H1 (cell line): ENCODE data around the gene FUT4. TPM values are rescaled to one million over a fixed set of nuclear protein-coding genes. Genes with fewer than 3 reads are reported as not detected.

Experiments
- CTCF ChIA-PET: fragments of 300-600 bp; sonication (Branson Sonifier 250); formaldehyde crosslinking; loops from one replicate; lab custom pipeline; 2021; ENCODE audit not compliant: partially characterized antibody; lab: Charles Lee
- POLR2A ChIA-PET: fragments of 300-600 bp; sonication (Branson Sonifier 250); formaldehyde crosslinking; loops from one replicate; lab custom pipeline; 2021; ENCODE audit warnings: inconsistent platforms; ENCODE audit not compliant: partially characterized antibody; lab: Charles Lee
- DNase-seq, 2 experiments: peaks; one replicate each; pipeline versions ENCODE4 v3.0.0 to v3.0.0-alpha.2; 2010 to 2022; ENCODE audit warnings: low spot score in 2 of 2, low read depth in 1 of 2, mixed read lengths in 1 of 2
- FAIRE-seq: peaks from 2 replicates; lab custom pipeline; 2011; peaks lifted over from hg19 to GRCh38; lab: Jason Lieb, UNC
- H2AFZ ChIP-seq: 2 replicates; pipeline ENCODE4 v1.8.1; 2012; ENCODE audit warnings: low read length, inconsistent platforms
- H2AK5ac ChIP-seq: 2 replicates; pipeline ENCODE4 v1.6.1; 2013; ENCODE audit warnings: low read depth, low read length
- H2BK120ac ChIP-seq: replicated peaks from 2 replicates; pipeline ENCODE3; 2013; ENCODE audit warnings: low read depth, low read length, inconsistent platforms
- H2BK12ac ChIP-seq: 2 replicates; pipeline ENCODE4 v1.6.1; 2013; ENCODE audit warnings: low read depth, low read length
- H2BK15ac ChIP-seq: 2 replicates; pipeline ENCODE4 v1.6.1; 2013; ENCODE audit warnings: low read length
- H2BK20ac ChIP-seq: 2 replicates; pipeline ENCODE4 v1.6.1; 2013; ENCODE audit warnings: low read length
- H2BK5ac ChIP-seq: 2 replicates; pipeline ENCODE4 v1.6.1; 2013; ENCODE audit warnings: low read depth, low read length
- H3K14ac ChIP-seq: 2 replicates; pipeline ENCODE4 v1.6.1; 2013; ENCODE audit warnings: inconsistent platforms; ENCODE audit not compliant: insufficient read length
- H3K18ac ChIP-seq: 2 replicates; pipeline ENCODE4 v1.6.1; 2013; ENCODE audit warnings: low read length; ENCODE audit errors: extremely low read depth
- H3K23ac ChIP-seq: 2 replicates; pipeline ENCODE4 v1.6.1; 2013; ENCODE audit warnings: inconsistent platforms; ENCODE audit not compliant: insufficient read length
- H3K23me2 ChIP-seq: 2 replicates; pipeline ENCODE4 v1.6.1; 2013; ENCODE audit warnings: low read depth, low read length
- H3K27ac ChIP-seq: 2 replicates; pipeline ENCODE4 v1.6.1; 2011; ENCODE audit warnings: low read depth, low read length, inconsistent platforms
- H3K27me3 ChIP-seq, 4 experiments: replicated peaks in 1 of 4; 1 replicate in 1 of 4; 2 replicates in 3 of 4; pipeline versions ENCODE4 v1.6.1 to v1.8.1; 2011 to 2013; ENCODE audit warnings: low read length in 3 of 4, mild to moderate bottlenecking in 3 of 4, inconsistent platforms in 2 of 4, mixed read lengths in 2 of 4, moderate library complexity in 1 of 4; ENCODE audit not compliant: control insufficient read depth in 3 of 4, insufficient read depth in 3 of 4; ENCODE audit errors: extremely low read depth in 1 of 4
- H3K36me3 ChIP-seq, 4 experiments: 2 replicates each; pipeline versions ENCODE4 v1.6.1 to v1.8.1; 2011 to 2013; ENCODE audit warnings: mild to moderate bottlenecking in 4 of 4, low read length in 3 of 4, moderate library complexity in 2 of 4, control low read depth in 1 of 4, inconsistent platforms in 1 of 4; ENCODE audit not compliant: insufficient read depth in 4 of 4, control insufficient read depth in 2 of 4
- H3K4ac ChIP-seq: replicated peaks from 2 replicates; pipeline ENCODE3; 2013; ENCODE audit warnings: low read length, low read depth, mixed read lengths, inconsistent platforms; ENCODE audit not compliant: insufficient read length
- H3K4me1 ChIP-seq, 4 experiments: replicated peaks in 1 of 4; 1 replicate in 1 of 4; 2 replicates in 3 of 4; pipeline versions ENCODE4 v1.6.1 to v1.8.1; 2011 to 2013; ENCODE audit warnings: low read length in 3 of 4, inconsistent platforms in 2 of 4, mixed read lengths in 1 of 4; ENCODE audit not compliant: insufficient read depth in 4 of 4, control insufficient read depth in 3 of 4
- H3K4me2 ChIP-seq, 2 experiments: 2 replicates each; pipeline versions ENCODE4 v1.6.1 to v1.8.1; 2011 to 2013; ENCODE audit warnings: low read depth in 2 of 2, low read length in 2 of 2, control low read depth in 1 of 2, inconsistent platforms in 1 of 2, mild to moderate bottlenecking in 1 of 2; ENCODE audit not compliant: insufficient read depth in 1 of 2
- H3K4me3 ChIP-seq, 4 experiments: fragments of 200-600, 300-600 bp in 1 of 4; sonication (generic), shearing (Covaris generic), sonication (Bioruptor Twin) in 1 of 4; 2 replicates each; pipeline versions ENCODE4 v1.5.1 to v1.8.1; 2011 to 2016; ENCODE audit warnings: low read length in 4 of 4, low read depth in 3 of 4, control low read depth in 2 of 4, inconsistent platforms in 2 of 4, mild to moderate bottlenecking in 2 of 4, mixed read lengths in 1 of 4, moderate library complexity in 1 of 4; ENCODE audit not compliant: insufficient read depth in 2 of 4; ENCODE audit errors: extremely low read depth in 1 of 4
- H3K56ac ChIP-seq: replicated peaks from 2 replicates; pipeline ENCODE3; 2013; ENCODE audit warnings: low read depth, mild to moderate bottlenecking, mixed read lengths, low read length, inconsistent platforms; ENCODE audit not compliant: insufficient read length
- H3K79me1 ChIP-seq: 2 replicates; pipeline ENCODE4 v1.6.1; 2013; ENCODE audit warnings: low read depth, low read length, control low read depth
- H3K79me2 ChIP-seq, 2 experiments: 2 replicates each; pipeline versions ENCODE4 v1.6.1 to v1.8.1; 2012 to 2013; ENCODE audit warnings: low read length in 2 of 2, mild to moderate bottlenecking in 2 of 2, inconsistent platforms in 1 of 2; ENCODE audit not compliant: insufficient read depth in 2 of 2, control insufficient read depth in 1 of 2
- H3K9ac ChIP-seq, 4 experiments: replicated peaks in 1 of 4; 1 replicate in 1 of 4; 2 replicates in 3 of 4; pipeline versions ENCODE4 v1.6.1 to v1.8.1; 2011 to 2013; ENCODE audit warnings: low read depth in 3 of 4, low read length in 3 of 4, control low read depth in 2 of 4, mild to moderate bottlenecking in 2 of 4, moderate library complexity in 2 of 4, inconsistent platforms in 1 of 4; ENCODE audit errors: extremely low read depth in 1 of 4
- H3K9me3 ChIP-seq, 2 experiments: 2 replicates each; pipeline versions ENCODE4 v1.6.1 to v1.8.1; 2012 to 2013; ENCODE audit warnings: mild to moderate bottlenecking in 2 of 2, moderate library complexity in 2 of 2, control low read depth in 1 of 2, inconsistent platforms in 1 of 2, low read depth in 1 of 2, low read length in 1 of 2, mixed read lengths in 1 of 2; ENCODE audit not compliant: insufficient read depth in 2 of 2
- H4K20me1 ChIP-seq, 2 experiments: replicated peaks in 1 of 2; 2 replicates each; pipeline versions ENCODE3 to v1.8.1; 2011 to 2013; ENCODE audit warnings: inconsistent platforms in 2 of 2, low read length in 2 of 2, mild to moderate bottlenecking in 1 of 2; ENCODE audit not compliant: insufficient read depth in 2 of 2, control insufficient read depth in 1 of 2
- H4K5ac ChIP-seq: 2 replicates; pipeline ENCODE4 v1.6.1; 2013; ENCODE audit warnings: low read length, low read depth, mixed read lengths, inconsistent platforms; ENCODE audit not compliant: insufficient read length
- H4K8ac ChIP-seq: 2 replicates; pipeline ENCODE4 v1.8.0; 2013; ENCODE audit warnings: mild to moderate bottlenecking, moderate library complexity, low read length, inconsistent platforms; ENCODE audit not compliant: insufficient read depth; ENCODE audit errors: extremely low read depth
- H4K91ac ChIP-seq: replicated peaks from 2 replicates; pipeline ENCODE3; 2013; ENCODE audit warnings: low read length, mixed read lengths, inconsistent platforms; ENCODE audit not compliant: insufficient read length
- CHD1 ChIP-seq: IDR thresholded peaks from 2 replicates; pipeline ENCODE4 v1.6.1; 2012; ENCODE audit warnings: low read depth, low read length, improper control_type of control experiment
- JUN ChIP-seq: IDR thresholded peaks from 2 replicates; pipeline ENCODE4 v1.6.1; 2011; ENCODE audit warnings: low read depth, mild to moderate bottlenecking, improper control_type of control experiment, low read length
- KDM5A ChIP-seq: fragments of 200-600 bp; IDR thresholded peaks from 2 replicates; pipeline ENCODE4 v1.7.1; 2012; ENCODE audit warnings: mild to moderate bottlenecking, low read length, inconsistent platforms, mixed read lengths
- MAFK ChIP-seq: IDR thresholded peaks from 2 replicates; pipeline ENCODE4 v1.6.1; 2012; ENCODE audit warnings: low read depth, mild to moderate bottlenecking, improper control_type of control experiment, low read length
- NANOG ChIP-seq: IDR thresholded peaks from 2 replicates; pipeline ENCODE4 v1.6.1; 2011; ENCODE audit warnings: low read length, low read depth, mild to moderate bottlenecking, inconsistent platforms; ENCODE audit not compliant: insufficient read depth, poor library complexity, severe bottlenecking
- NRF1 ChIP-seq: IDR thresholded peaks from 2 replicates; pipeline ENCODE4 v1.6.1; 2011; ENCODE audit warnings: mild to moderate bottlenecking, low read depth, low read length, improper control_type of control experiment
- POU5F1 ChIP-seq: IDR thresholded peaks from 2 replicates; pipeline ENCODE4 v1.6.1; 2011; ENCODE audit warnings: low read depth, mild to moderate bottlenecking, low read length, moderate library complexity
- RBBP5 ChIP-seq: IDR thresholded peaks from 2 replicates; pipeline ENCODE4 v1.7.1; 2012; ENCODE audit warnings: low read depth, mild to moderate bottlenecking, inconsistent platforms, low read length, moderate library complexity, borderline replicate concordance
- SAP30 ChIP-seq: fragments of 300-600 bp; sonication (generic); IDR thresholded peaks from 2 replicates; pipeline ENCODE4 v1.7.1; 2012; ENCODE audit warnings: low read length, moderate library complexity, mild to moderate bottlenecking, inconsistent platforms; ENCODE audit not compliant: insufficient read depth, insufficient replicate concordance
- WGBS, 2 experiments: shearing (Covaris generic) in 1 of 2; methylation state at CpG; one replicate each; pipeline versions ENCODE4 v1.1.6 to v1.1.7; 2013 to 2015; ENCODE audit warnings: low lambda C conversion rate in 2 of 2, mixed read lengths in 2 of 2, inconsistent platforms in 1 of 2, low coverage in 1 of 2, missing lambda C conversion rate in 1 of 2; ENCODE audit not compliant: insufficient replicate concordance in 2 of 2, insufficient coverage in 1 of 2, insufficient read length in 1 of 2; ENCODE audit errors: extremely low coverage in 1 of 2, missing lambda C conversion rate in 1 of 2; 5-methylcytosine and 5-hydroxymethylcytosine counted together
- polyA plus RNA-seq, 7 experiments: library from polyadenylated mRNA; depleted of rRNA in 3 of 7; stranded (reverse) in 5 of 7; unstranded in 2 of 7; fragments of >200 nt in 5 of 7; fragments of 200-250 nt in 2 of 7; gene quantifications; 1 replicate in 5 of 7; 2 replicates in 1 of 7; 4 replicates in 1 of 7; pipeline versions ENCODE4 v1.2.1 to v1.2.3, GENCODE V29; 2011 to 2013; ENCODE audit warnings: missing spikeins in 2 of 7, mixed read lengths in 2 of 7
- total RNA-seq: library from RNA; stranded (reverse); fragmentation: NEBNext Ultra II Directional; extraction: Animal tissue kit (Norgen Biotek cat#: 25700); gene quantifications from 2 replicates; pipeline ENCODE4 v1.2.1, GENCODE V29; 2021

The FUT4 gene
- total and polyA plus RNA-seq, 2 of the 8 experiments (the other 6 are each of a cell fraction or from before 2014, with no cell fraction given): 2.6 to 8.0 TPM

DNA sequence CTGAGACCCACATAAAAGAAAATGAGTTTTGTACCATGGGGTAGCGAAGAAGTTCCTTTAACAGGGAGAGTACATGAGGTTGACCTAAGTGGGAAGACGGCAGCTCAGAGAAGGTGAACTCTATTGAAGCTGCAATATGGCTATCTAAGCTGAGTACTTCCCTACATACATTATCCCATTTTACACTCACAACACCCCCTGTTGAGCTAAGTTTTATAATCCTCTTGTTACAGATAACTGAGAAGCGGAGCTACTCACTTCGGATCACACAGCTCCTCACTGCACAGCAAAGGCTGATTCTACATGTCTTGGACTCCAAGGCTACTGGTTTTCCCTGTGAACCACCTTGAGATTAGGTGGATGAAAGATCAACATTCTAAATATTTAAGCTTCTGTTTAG is 15.2 kb downstream of the FUT4 start:
- ChIA-PET POLR2A (no interaction called here), CTCF (interaction anchor here (0.8 to 1.3 kb wide), 5 partner anchors 37 to 339 kb away, joined by 3 read pairs; no protein-coding TSS in a partner anchor)
- DNase-seq: no peak
- H3K4ac ChIP-seq: no peak overlapping the region
- no peak overlapping the region for H3K23ac ChIP-seq
- no peak overlapping the region for H2BK15ac ChIP-seq
- no peak overlapping the region for H3K18ac ChIP-seq
- H4K91ac ChIP-seq: no peak overlapping the region
- H2BK20ac ChIP-seq: no peak overlapping the region
- no peaks in the 10 kb centered on the region for H3K79me2 ChIP-seq
- no peaks in the 10 kb centered on the region for H4K20me1 ChIP-seq
- no peak overlapping the region for H3K27ac ChIP-seq
- H3K4me3 ChIP-seq: no peak overlapping the region
- no peak overlapping the region for H2AK5ac ChIP-seq
- TF ChIP-seq NANOG: no peak
- no peak for TF ChIP-seq SAP30
- TF ChIP-seq KDM5A: no peak
- TF ChIP-seq CHD1: no peak
- no peak for TF ChIP-seq RBBP5
- TF ChIP-seq MAFK: no peak
- no peak for TF ChIP-seq NRF1
- TF ChIP-seq POU5F1: no peak
- TF ChIP-seq JUN: no peak
- no peak overlapping the region for H3K4me2 ChIP-seq
- no peak overlapping the region for H3K9ac ChIP-seq
- no peak overlapping the region for H2BK5ac ChIP-seq
- no peak overlapping the region for H3K56ac ChIP-seq
- H3K36me3 ChIP-seq: no peaks in the 10 kb centered on the region
- no peak overlapping the region for H2AFZ ChIP-seq
- no peaks in the 10 kb centered on the region for H3K23me2 ChIP-seq
- peaks cover 0 to 6% (median under 1%) of the 10 kb centered on the region in 4 experiments; a peak in 1 of 7 replicates for H3K4me1 ChIP-seq
- no peaks in the 10 kb centered on the region for H3K9me3 ChIP-seq
- no peaks in the 10 kb centered on the region for H3K79me1 ChIP-seq
- no peaks in the 10 kb centered on the region; a peak in 1 of 7 replicates for H3K27me3 ChIP-seq
- no peak overlapping the region for H4K5ac ChIP-seq
- H2BK12ac ChIP-seq: no peak overlapping the region
- FAIRE-seq: no peak
- H4K8ac ChIP-seq: no peak overlapping the region
- no peak overlapping the region for H2BK120ac ChIP-seq
- 90% methylated on average over 4 of the region's 4 CpGs; no CpG with 5 or more reads in 1 of the 2 experiments for WGBS, 2 experiments
- H3K14ac ChIP-seq: no peak overlapping the region
